ENCODE data around the gene VKORC1. TPM values are rescaled to one million over a fixed set of nuclear protein-coding genes. Genes with fewer than 3 reads are reported as not detected.
"Not testable (repeated sequence)": the region's sequence is repeated elsewhere in the genome, so short reads cannot be mapped to it uniquely, and the experiment has no call there.

VKORC1 gene
- total RNA-seq, 4 donors from 2014 or later = 43.7 to 95.5 (median 73.6) TPM

- TF ChIP-seq CTCF (IDR thresholded peaks at IDR 0.05) (no peak), POLR2A (IDR thresholded peaks at IDR 0.05) (no peak)
- 35 to 43% methylated on average over 27 of the region's 27 CpGs for WGBS, 2 donors
- no peak overlapping the region for H3K4me3 ChIP-seq (ENCODE audit: low read depth, poor library complexity, severe bottlenecking)
- intact Hi-C loops (cut with DNase I; ENCODE audit: low total_unique reads) = no loop called here
- DNase-seq (ENCODE audit: low spot score in 2 of 2) = no peak
Measured at GRCh38 chr16:31138621-31139578, 44.3 kb upstream of the VKORC1 start.

- H3K4me3 ChIP-seq (ENCODE audit: low read depth, poor library complexity, severe bottlenecking); DNase-seq (ENCODE audit: low spot score in 2 of 2); intact Hi-C loops (cut with DNase I; ENCODE audit: low total_unique reads): not testable (repeated sequence)
- WGBS, 2 donors = 92 to 93% methylated on average over 20 of the region's 20 CpGs
Measured at GRCh38 chr16:31136822-31137499, 42.4 kb upstream of the VKORC1 start.

- WGBS, 2 donors = 72 to 80% methylated on average over 6 of the region's 6 CpGs
- TF ChIP-seq CTCF (IDR thresholded peaks at IDR 0.05) = no peak
- TF ChIP-seq POLR2A (IDR thresholded peaks at IDR 0.05) = no peak
- no peak for DNase-seq (ENCODE audit: low spot score in 2 of 2)
- intact Hi-C loops (cut with DNase I; ENCODE audit: low total_unique reads) = no loop called here
- no peak overlapping the region for H3K4me3 ChIP-seq (ENCODE audit: low read depth, poor library complexity, severe bottlenecking)
Measured at GRCh38 chr16:31136287-31136662, 41.7 kb upstream of the VKORC1 start.

DNA sequence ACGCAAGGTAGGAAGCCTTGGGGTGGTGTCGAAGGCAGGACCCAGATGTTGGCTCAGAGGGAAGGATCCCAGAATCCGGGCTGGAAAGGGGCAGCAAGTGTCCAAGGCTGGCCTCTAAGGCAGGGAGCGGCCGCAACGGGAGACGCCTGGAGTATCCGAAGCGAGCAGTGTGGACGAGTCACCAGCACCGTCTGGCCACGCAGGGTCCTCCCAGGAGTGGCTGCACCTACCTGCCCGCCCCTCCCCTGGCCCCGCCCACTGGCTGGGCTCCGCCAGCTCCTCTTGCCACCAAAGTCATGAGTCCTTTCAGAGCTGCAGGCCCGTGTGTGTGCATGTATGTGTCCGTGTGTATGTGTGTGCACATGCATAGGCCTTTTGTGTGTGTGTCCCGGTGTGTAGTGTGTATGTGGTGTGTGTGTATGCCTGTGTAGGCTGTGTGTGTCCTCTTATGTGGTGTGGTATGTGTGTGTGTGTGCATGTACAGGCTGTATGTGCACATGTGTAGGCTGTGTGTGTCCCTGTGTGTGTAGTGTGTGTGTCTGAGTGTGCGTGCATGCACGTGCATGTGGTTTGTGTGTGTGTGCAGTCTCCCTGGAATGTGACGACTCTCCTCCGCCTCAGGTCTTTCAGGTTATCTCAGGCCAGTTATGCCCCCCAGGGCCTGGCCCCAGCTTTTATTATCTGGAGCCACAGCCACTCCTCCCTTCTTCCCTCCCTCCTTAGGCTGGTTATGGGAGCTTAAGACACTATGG lies 41.1 kb upstream of the VKORC1 start, which contains the start of gene PRSS8:
Gene PRSS8 (minus strand): TSS at position 193 of the 752 bp plus-strand sequence. CDS start 229 bp downstream, outside the sequence.
- DNase-seq (ENCODE audit: low spot score in 2 of 2) = peak; percentile 70 to 91
- 44 to 45% methylated on average over 11 to 21 of the region's 22 CpGs for WGBS, 2 donors
- H3K4me3 ChIP-seq (ENCODE audit: low read depth, poor library complexity, severe bottlenecking) = peak within 1 kb of the TSS; percentile 33
- intact Hi-C loops (cut with DNase I; ENCODE audit: low total_unique reads) = no loop called here
- peak in 1 of 3 donors; percentile 18 for TF ChIP-seq CTCF (IDR thresholded peaks at IDR 0.05)
- no peak for TF ChIP-seq POLR2A (IDR thresholded peaks at IDR 0.05)

GRCh38 chr16:31134625-31135534 lies 40.3 kb upstream of the VKORC1 start:
- TF ChIP-seq POLR2A (IDR thresholded peaks at IDR 0.05) = no peak
- no peak for TF ChIP-seq CTCF (IDR thresholded peaks at IDR 0.05)
- intact Hi-C loops (cut with DNase I; ENCODE audit: low total_unique reads) = no loop called here
- 18 to 22% methylated on average over 18 of the region's 18 CpGs for WGBS, 2 donors
- H3K4me3 ChIP-seq (ENCODE audit: low read depth, poor library complexity, severe bottlenecking) = peak overlapping the region; percentile 33
- peak in 1 of 2 donors; percentile 86 for DNase-seq (ENCODE audit: low spot score in 2 of 2)

All from lower leg skin (tissue), 4 donors.